Choroid plexus epithelial cell (primary cell): ENCODE measurements around the gene CSAD.

ENCODE experiments used
- DNase-seq: peaks from one replicate; pipeline ENCODE4 v3.0.0-alpha.2; 2010; ENCODE audit warnings: low read depth
- H3K4me3 ChIP-seq: 2 replicates; pipeline ENCODE4 v1.5.1; 2011; ENCODE audit warnings: low read depth, mild to moderate bottlenecking, control low read depth, low read length, moderate library complexity
- TF ChIP-seq, protein P1 (sequence below): conservative IDR thresholded peaks from 2 replicates; pipeline ENCODE4 v1.5.1; 2011; ENCODE audit warnings: low read depth, mild to moderate bottlenecking, control low read depth, inconsistent platforms, low read length, moderate library complexity

CSAD gene

GRCh38 chr12:53145383-53146260 lies 35.1 kb downstream of the CSAD start:
- TF ChIP-seq, protein P1, sequence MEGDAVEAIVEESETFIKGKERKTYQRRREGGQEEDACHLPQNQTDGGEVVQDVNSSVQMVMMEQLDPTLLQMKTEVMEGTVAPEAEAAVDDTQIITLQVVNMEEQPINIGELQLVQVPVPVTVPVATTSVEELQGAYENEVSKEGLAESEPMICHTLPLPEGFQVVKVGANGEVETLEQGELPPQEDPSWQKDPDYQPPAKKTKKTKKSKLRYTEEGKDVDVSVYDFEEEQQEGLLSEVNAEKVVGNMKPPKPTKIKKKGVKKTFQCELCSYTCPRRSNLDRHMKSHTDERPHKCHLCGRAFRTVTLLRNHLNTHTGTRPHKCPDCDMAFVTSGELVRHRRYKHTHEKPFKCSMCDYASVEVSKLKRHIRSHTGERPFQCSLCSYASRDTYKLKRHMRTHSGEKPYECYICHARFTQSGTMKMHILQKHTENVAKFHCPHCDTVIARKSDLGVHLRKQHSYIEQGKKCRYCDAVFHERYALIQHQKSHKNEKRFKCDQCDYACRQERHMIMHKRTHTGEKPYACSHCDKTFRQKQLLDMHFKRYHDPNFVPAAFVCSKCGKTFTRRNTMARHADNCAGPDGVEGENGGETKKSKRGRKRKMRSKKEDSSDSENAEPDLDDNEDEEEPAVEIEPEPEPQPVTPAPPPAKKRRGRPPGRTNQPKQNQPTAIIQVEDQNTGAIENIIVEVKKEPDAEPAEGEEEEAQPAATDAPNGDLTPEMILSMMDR = no peak
- no peak overlapping the region for H3K4me3 ChIP-seq
- no peak for DNase-seq

DNA sequence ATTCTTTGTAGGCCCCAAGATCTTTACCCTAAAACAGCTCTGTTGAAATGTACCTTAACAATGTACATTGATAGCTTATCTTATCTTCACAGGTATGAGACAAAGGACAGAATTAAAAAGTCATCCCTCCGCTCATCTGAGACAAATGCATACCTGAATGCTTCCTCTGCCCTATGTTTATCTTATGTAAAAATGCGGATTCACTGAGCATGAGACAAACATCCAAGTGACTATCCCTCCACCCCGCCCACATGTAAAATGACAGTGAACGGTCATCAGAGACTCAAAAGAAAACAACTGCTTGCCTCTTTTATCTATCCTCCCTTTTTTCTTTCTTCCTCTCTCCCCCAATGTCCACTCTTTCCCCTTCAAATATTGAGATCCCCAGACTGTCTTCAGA lies 37.4 kb downstream of the CSAD start:
- no peak for DNase-seq
- TF ChIP-seq, protein P1 = no peak
- no peak overlapping the region for H3K4me3 ChIP-seq

- H3K4me3 ChIP-seq = no peak overlapping the region
- TF ChIP-seq, protein P1 = no peak
- DNase-seq = no peak
These were observed 47.0 kb downstream of the CSAD start for GRCh38 chr12:53133722-53134121.

DNA sequence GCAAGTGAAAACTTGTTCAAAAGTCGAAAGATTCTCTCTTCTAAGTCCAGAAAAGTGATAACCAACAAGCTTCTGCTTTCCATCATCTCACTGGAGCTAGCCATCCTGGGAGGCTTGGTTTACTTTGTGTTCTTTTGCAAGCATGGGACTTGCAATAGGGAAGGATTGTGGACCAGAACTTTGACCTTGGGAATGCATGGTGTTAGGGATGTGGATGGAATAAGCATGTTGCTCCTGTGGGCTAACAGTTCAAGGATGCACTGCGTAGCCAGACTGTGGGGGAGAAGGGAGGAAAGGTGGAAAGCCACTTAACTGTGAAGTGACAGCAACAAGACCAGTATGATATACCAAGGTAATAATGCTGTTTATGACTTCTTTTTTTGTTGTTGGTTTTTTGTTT lies 48.9 kb downstream of the CSAD start:
- H3K4me3 ChIP-seq = no peak overlapping the region
- no peak for DNase-seq
- TF ChIP-seq, protein P1 = no peak

DNA sequence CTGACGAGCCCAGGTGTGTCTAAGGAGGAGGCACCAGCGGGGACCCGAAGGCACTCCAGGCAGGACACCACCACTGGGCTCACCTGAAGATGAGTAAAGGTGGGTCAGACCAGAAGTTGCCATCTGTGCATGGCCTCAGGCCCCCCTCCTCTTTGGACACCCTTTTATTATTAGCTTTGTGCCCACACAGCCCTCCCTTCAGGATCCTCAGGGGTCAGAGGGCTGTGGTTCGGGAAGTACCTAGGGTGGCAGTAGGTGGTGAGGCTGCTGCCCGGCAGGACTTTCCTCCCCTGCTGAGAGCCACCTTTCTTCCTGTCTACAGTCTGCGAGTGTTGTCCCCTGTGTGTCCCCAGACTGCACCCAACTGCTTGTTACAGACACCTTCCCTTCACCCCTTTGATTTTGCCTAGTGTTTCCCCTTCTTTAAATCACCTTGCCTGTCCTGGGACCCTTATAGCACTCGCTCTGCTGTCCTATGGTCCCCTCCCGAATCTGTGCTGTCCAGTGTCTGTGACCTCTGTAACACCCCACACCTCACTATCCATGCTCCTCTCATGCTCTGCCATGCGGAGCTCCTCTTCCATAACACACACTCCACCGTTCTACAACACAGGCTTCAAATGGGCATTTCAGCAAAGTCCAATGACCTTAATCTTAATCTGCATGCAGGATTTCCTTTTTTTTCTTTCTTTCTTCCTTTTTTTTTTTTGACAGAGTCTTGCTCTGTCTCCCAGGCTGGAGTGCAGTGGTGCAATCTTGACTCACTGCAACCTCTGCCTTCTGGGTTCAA lies 51.8 kb downstream of the CSAD start:
- H3K4me3 ChIP-seq = no peak overlapping the region
- no peak for DNase-seq
- TF ChIP-seq, protein P1 = no peak

DNA sequence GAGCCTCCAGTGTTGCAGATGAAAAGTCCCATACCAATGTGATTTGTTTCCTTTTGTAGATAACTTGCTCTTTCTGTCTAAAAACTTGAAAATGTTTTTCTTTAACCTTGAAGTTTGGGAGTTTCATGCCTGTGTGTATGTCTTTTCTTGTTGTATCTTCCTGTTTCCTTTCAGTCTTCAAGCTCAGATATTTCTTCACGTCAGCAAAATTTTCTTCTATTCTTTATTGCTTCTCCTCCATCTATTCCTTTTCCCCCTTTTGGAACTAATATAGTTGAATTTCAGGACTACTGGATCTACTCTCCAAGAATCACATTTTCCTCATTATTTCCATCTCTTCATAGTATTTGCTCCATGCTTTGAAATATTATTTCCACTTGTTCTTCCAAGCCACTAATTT lies 53.6 kb downstream of the CSAD start:
- no peak overlapping the region for H3K4me3 ChIP-seq
- DNase-seq = no peak
- TF ChIP-seq, protein P1 = no peak
